Fibroblast of the conjunctiva (primary cell): Measurements from ENCODE around the gene TAGLN2.
"Not testable (repeated sequence)": the region's sequence is repeated elsewhere in the genome, so short reads cannot be mapped to it uniquely, and the experiment has no call there.

Source experiments
- DNase-seq: peaks from one replicate; pipeline ENCODE4 v3.0.0-alpha.2; 2010; ENCODE audit warnings: low read depth

TAGLN2 gene

DNA sequence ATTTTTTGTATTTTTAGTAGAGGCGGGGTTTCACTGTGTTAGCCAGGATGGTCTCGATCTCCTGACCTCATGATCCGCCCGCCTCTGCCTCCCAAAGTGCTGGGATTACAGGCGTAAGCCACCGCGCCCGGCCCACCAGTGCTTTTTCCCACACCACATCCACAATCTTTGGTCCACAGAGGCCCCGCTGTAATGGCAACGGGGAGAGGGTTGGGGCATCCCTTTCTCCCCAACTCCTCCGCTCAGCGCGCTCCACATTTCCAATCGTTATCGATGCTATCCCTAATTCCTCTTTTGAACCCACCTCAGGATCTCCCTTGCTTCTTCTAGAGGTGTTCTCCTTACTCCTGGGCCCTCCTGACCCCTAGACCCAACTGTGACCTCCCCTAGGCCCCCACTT, 25.7 kb downstream of the TAGLN2 start:
- not testable (repeated sequence) for DNase-seq

DNA sequence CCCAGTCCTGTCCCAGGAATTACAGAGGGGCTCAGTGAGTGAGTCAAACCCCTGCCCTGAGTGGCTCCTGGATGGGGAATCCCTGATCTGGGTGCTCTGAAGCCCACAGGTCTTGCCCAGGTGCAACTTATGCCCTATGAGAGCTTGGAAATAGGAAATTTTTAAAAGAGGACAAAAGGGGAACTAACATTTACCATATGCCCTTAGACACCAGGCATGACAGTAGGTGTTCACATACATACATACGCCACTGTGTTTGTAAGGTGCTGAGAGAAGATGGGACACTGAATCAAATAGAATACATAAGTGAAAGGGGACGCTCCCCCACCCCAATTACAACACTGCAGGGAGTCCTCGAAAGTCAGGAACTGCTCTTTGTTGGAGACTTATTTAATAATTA, 26.8 kb downstream of the TAGLN2 start:
- no peak for DNase-seq

DNA sequence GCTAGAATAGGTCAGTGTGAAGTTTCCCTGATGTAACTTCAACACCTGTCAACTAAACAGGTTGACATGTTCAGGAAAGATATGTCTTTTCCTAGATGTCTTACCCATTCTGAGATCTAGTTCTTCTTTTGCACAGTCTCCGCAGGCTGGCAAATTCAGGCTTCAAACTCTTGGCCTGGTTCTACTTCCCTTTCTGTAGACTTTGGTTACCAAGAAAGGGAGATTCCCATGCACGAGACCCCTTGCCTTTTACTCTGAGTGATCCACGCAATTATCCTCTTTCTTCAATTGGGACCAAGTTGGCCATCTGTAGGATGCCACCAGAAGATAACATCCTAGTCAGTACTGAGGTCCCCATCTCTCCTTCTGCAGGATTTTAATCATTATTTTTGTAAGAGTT, 27.3 kb downstream of the TAGLN2 start:
- no peak for DNase-seq

DNA sequence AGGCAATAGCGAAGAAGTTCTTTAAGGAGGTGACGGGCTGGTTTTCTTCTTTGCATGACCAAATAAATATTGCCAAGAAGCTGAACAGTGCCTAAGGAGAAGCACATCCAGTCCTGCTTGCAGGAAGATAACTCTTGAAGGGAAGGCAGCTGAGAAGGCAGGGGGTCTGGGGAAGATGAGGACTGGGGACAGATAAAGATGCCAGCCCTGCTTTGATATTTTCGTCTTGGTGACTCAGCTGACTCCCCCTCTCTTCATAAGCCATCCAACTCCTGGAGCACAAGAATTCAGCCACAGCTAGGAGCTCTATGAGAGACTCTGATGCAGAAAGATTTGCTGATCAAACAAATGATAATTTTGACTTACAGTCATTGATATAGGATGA, 28.8 kb downstream of the TAGLN2 start:
- no peak for DNase-seq

DNA sequence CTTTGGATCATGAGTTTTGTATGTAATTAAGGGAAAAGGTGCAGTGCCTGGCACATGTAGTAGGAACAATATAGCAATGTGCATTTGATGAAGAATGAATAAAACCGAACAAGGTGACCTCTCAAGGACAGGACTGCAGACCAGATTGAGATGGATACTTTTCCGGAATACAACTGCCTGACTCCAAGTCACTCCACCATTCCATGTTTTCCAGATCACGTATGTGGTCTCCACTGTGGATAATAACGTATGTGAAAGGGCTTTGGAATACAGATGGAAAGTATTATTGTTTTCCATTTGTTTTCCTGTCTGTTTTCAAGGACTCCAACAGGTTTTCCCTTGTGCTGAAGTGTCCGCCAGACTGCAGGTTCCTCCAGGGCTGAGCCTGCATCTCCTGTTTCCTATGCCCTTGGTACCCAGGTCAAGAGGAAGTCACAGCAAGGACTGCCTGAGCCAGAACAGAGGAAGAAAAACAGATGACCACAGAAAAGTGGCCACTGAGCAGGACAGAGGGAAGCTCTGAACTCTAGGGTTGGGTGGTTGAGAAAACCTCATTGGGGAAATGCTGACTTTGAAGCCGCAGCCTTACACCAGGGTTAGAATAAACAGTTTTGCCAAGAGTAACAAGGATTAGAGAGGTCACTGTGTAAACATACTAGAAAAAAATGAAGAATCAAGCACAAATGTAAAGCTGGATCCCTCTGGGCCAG, 29.3 kb downstream of the TAGLN2 start:
- DNase-seq = no peak

DNA sequence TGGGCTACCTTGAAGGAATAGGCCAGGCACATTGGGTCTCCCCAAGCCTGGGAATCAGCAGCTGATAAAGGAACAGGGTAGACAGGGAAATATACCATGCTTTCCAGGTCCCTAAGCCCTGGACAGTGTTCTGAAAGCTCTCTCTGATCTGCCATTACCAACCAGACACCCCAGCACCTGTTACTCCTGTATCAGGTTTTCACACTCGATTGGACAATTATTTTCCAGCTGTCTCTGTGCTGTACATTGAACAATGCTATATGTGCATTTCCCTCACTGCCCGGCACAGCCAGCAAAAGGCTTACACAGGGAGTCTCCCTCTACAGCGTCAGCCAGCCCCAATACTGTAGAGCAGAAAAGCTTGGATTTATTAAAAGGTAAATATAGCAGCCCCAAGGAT, 30.0 kb downstream of the TAGLN2 start:
- DNase-seq = no peak

DNA sequence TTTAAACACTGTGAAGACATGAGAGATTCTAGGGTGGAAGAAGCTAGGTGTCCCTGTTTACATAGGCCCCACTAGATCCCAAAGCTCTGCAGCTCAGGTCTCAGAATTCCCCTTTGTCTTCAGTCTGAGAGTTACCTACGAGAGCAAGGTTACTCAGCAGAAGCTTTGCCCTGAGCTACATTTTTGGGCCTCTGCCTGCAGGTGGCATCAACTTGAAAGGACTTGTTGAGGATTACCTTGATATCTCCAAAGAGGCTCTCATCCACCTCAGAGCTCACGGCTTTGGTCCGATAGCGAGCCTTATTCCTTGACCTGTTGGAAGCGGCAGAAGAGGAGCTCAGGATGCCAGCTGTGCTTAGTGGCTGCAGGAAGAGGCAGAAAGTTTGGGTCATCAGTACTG, 32.4 kb downstream of the TAGLN2 start:
- DNase-seq = no peak

DNA sequence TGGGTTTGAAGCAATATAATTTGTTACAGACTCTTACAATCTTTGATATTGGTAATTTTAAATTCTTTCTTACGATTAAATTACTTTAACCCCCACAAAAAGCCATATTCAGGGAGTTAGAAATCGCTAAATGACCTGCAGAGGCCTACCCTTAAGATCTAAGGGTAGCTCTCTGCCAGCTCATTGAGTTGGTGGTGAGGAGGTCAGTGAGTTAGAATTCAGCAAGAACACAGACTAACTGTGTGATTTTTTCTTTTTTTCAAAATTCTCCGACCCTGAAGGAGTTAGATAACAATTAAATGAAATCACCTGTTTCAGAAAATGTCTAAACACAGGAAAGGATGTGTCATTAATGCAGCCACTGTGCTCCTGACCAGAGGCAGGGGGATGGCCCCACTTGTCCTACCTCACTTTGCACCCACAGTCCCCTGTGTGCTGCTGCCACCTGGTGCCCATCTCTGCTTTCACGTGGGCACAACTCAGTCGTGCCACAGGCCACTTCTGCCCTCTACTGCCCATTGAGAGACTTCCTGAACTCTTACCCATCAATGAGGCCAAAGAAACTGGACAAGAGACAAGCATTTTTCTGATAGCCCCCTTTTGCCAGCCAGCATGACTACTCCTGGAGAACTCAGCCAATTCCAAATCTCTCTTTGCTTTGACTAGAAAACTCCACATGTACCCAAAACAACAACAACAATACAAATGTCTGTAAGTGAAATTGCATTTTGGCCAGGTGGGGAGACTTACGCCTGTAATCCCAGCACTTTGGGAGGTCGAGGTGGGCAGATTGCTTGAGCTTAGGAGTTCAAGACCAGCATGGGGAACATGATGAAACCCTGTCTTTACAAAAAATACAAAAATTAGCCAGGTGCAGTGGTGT, 33.8 kb downstream of the TAGLN2 start:
- DNase-seq = peak; percentile 88

DNA sequence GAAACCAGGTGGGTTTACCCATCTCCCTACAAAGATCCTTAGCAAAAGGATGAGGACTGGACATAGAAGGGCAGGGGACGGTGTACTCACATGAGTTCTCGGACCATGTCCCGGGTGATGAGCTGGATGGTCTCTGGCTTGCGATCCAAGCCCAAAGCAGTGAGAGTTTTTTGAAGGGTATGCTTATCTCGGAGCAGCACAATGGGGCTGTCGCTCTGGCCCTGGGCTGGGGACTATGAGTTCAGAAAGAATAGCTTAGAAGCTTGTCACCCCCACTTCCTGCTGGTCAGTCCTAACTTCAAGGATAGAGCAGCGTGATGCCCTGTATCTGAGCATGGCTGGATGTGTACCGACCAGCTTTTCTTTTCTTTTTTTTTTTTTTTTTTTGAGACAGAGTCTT, 34.9 kb downstream of the TAGLN2 start:
- DNase-seq = no peak

DNA sequence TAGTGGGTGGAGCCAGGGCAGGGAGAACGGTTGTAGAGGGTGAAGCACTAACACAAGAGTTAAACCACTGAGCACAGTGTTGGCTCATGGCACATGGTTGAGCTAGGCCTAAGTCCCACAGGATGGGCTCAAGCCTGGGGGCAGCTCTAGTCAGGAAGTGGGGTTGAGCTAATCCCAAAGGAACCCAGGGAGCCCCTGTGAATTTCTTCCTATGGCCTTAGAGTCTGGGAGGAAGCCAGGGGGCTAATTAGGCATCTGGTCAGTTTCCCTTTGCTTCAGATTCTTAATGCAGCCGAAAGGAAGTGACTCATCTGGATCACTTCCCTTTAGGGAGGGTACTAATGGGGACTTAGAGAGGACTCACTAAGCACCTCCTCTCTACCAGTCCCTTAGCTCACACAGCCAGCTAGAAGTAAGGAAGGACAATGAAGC, 35.5 kb downstream of the TAGLN2 start:
- DNase-seq = peak; percentile 82

DNA sequence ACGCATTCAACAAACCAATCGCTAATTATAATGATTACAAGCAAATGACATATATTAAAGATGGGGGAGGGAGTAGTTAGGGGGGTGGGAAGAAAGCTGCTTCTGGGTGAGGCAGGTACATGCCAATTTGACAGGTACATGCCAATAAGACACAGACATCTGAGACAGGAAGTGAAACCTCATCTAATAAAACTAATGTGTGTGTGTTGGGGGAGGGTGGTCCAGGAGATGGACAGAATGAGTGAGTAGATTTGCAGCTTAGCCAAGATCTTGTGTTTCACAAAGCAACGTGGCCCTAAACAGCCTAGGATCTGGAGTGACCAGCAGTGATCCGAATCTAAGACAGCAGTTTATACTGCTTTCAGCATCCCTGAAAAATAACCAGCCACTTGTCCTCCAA, 36.1 kb downstream of the TAGLN2 start:
- no peak for DNase-seq

DNA sequence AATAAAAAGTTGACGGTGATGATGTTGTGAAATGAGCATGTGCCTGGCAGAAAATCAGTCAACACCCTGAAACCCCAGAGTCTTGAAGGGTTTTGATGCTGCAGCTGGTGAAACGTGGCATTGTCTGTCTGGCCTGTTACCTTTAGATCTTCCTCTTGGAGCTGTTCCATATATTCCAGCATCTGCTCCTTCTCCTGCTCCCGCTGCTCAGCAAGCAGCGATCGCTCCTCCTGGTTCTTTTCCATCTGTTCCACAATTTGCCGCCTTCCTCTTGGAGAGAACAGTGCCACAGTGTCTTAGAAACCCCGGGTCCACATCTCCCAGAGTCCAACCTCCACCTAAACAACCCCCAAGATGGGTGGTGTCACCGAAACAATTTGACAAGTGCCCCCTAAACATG, 41.0 kb downstream of the TAGLN2 start:
- no peak for DNase-seq

DNA sequence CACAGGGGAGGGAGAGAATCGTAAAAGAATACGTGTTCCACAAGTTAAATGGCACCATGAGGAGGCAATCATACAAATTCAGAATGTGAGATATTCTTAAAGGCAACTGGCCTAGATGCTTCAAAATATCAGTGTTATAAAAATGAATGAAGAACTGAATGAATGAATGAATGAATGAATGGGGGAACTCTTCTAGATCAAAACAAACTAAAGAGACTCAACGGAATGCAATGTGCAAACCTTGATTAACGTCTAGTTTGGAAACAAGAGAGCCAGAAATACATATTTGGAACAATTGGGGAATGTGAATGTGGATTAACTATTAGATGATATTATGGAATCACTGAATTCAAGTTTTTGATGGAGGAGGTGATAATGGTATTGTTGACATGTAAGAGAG, 42.2 kb downstream of the TAGLN2 start:
- DNase-seq = no peak

DNA sequence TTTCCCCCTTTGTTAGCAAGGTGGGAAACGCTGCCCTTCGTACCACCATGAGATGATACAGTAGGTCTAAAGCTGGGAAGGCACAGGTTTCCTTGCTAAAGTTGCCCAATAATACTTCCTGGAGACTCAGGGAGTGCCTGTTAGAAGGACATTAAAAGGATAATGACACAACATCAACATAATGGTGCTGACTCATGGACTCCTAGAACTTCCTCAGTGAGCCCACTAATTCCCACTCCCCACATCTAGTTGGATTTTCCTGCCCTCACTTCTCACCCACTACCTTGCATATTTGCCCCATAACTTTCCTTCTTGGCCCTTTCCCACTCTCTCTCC, 42.8 kb downstream of the TAGLN2 start:
- DNase-seq = no peak

DNA sequence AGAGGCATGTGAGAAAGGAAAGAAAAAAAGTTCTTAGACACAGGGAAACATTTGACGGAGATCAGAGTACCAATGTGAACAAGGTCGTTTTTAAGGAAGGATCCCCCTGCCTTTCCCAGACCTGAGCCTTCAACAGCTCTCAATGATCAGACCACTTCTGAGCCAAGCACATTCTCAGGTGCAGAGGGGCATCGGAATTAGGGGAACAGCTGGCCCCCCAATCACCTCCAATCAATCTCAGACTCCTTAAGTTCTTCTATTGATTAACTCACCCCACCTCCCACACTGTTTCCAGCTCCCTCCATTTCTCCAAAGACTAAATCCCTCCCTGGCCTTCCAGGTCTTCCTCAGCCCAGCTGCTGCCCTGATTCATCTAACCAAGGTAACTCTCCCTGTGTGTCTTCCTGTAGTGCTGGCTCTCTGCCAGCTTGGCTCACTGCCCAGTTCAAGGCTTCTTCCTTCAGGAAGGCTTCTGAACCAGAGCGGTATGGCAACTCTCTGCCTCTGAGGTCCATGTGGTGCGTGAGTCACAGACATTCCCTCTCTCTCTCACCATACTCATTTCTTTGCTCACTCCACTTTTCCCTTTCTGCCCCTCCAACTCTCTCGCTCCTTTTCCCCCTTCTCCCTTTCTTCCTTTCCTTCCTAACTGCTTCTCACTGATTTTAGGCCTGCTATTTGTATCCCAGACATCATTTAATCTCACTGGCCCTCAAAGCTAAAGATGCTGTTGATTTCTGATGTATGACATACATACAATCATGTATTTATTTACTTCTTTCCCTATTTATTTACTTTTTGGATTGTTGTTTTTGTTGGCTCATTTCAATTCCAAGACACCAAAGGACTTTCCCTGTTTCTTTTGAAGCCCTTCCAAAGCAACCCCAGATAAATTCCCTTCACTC, 43.4 kb downstream of the TAGLN2 start:
- peak; percentile 88 for DNase-seq

DNA sequence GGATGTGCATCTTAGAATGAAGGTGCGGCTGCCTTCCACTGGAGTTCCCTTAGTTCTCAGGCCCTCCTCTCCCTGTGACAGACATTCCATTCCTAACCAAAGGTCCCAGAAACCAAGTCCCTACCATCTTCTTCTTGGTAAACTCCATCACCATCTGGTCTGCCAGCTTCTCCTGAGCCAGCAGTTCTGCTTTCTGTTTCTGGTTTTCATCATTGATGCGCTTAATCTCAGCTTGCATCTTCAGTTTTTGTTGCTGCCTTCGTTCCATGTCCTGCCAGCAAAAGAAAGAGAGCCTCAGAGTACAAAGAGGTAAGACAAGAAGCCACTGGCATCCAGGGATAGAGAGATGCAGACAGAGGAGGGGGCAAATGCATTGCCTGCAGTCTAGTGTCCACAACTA, 44.9 kb downstream of the TAGLN2 start:
- no peak for DNase-seq

DNA sequence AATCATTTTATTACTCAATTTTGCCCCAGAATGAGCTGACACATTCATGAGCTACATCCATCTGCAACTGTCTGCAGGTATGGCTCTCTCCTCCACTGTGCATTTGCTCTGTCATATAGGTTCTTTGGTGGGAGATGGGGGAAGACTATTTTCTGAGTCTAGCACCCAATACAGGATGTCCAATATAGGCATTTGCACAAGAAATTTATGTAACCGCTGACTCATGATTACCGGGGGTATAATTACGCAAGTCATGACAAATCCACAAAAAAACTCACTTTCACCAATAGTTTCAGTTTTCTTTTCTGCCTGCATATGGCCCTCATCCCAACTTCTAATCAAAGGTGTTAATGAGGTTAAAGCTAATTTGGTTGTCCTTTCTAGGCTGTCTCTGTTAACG, 45.3 kb downstream of the TAGLN2 start:
- DNase-seq = peak; percentile 40

DNA sequence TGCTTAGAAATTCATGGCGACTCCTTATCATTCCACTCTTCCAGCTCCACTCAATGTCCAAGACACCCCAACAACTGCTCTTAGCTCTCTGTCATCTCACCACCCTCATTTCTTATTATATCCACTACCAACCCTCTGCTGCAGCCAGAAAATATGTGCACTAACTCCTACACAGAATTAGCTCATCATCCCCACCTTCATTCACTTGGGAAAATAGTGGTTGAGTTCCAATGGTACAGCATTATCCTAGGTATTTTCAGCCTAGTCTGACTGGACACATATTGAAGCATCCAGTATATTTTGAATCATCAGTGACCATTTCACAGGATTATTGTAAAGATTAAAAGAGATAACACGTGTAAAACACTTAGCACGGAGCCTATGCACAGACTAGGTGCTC, 46.2 kb downstream of the TAGLN2 start:
- no peak for DNase-seq

DNA sequence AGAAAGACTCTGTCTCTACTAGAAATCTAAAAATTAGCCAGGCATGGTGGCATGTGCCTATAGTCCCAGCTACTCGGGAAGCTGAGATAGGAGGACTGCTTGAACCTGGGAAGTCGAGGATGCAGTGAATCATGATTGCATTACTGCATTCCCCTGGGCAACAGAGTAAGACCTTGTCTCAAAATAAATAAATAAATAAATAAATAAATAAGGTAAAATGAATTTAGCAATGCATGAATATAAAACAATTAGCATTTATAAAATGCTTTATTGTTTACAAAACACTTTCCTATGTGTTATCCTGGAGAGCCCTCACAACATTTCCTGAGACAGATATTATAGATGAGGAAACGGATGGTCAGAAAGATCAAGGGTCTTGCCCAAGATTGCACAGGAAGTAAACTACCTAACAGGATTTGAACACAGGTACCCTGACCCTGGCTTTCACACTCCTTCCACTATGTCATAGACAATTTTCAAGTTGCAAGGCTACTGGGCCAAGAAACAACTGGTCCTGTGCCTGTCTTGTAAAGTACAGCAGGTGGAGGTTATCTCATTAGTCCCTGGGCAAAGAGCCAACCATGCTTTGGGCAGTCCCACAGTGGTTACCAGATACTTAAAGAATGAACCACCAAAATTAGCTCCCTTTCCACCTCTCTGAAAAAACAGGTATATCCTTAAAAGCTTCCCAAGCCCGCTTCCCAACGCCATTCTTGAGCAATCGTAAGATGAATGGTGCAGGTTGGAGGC, 47.4 kb downstream of the TAGLN2 start:
- no peak for DNase-seq

DNA sequence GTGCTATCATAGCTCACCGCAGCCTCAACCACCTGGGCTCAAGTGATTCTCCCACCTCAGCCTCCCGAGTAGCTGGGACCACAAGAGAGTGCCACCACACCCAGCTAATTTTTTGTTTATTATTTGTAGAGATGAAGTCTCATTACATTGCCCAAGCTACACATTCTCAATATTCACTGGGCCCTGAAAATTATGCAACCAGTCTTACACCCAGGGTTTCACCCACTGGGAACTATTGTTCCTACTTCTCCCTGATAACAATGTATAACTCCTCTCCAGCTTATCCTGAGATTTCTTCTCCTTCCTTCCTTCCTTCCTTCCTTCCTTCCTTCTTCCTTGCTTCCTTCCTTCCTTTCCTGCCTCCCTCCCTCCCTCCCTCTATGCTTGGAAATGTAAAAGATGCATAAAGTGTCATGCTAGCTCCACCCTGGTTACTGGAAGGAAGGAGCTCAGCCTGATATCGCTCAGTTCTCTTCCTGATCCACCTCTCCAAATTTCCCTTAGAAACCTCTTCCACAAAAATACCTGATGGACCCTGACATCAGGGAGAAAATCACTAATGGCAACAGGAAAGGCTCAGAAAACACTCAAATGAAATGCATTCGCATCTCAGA, 51.7 kb downstream of the TAGLN2 start:
- no peak for DNase-seq

DNA sequence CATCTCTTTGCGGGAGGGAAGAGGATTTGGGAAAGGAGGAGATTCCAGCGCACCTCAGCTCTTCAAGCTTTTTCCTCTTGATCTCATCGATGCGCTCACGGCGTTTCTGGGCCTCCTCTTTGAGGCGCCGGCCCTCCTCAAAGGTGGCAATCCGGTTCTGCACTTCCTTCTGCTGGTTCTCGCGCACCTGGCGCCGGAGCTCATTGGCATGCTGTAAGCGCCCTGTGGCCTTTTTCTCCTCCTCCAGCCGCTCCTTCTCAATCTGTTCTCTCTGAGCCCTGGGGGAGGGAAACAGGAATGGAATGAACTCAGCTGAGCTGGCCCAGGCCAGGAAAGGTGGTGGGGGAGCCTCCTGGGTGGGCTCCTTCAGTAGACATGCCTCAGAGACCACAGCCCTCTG, 52.4 kb downstream of the TAGLN2 start:
- no peak for DNase-seq

DNA sequence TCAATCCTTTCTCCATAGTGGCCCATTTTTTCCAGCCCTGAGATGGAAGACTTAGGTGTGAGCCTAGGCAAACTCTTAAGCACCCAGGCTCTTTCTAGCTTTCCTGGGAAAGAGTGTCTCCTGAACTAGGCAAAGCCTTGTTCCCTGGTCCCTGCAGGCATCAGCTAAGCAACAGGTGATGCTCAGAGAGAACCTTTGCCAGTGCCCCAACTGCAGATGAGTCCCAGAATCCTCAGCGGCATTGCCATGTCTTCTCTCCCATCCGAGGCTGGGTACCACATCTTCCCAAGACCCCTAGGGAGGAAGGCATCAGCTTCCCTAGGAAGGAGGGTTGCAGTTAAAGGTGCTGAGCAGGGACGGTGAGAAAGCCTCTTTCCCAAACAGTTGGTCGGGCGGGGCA, 54.6 kb downstream of the TAGLN2 start:
- DNase-seq = no peak
